GM18861 (cell line): ENCODE measurements around the gene NUP214.
"Not testable (repeated sequence)": the region's sequence is repeated elsewhere in the genome, so short reads cannot be mapped to it uniquely, and the experiment has no call there.

ENCODE experiments used
- ATAC-seq: cut with Tn5 transposase; IDR thresholded peaks from one replicate; pipeline ENCODE4 v1.9.1; 2021; ENCODE audit not compliant: unreplicated experiment

The NUP214 gene

GRCh38 chr9:131096269-131097125 lies 28.9 kb upstream of the NUP214 start, which contains the start of gene AIF1L:
Gene AIF1L, plus strand, starts transcription at chr9:131096531. Its CDS starts 99 bp downstream, at chr9:131096630.
- no peak for ATAC-seq

GRCh38 chr9:131097126-131097947 lies 28.0 kb upstream of the NUP214 start:
- ATAC-seq, result no peak

- ATAC-seq, result no peak
These were observed 27.5 kb upstream of the NUP214 start for GRCh38 chr9:131097948-131098278.

GRCh38 chr9:131098391-131099101 lies 26.8 kb upstream of the NUP214 start:
- no peak for ATAC-seq

- ATAC-seq, result no peak
These were observed 26.2 kb upstream of the NUP214 start for GRCh38 chr9:131099102-131099606.

GRCh38 chr9:131099845-131100244 lies 25.5 kb upstream of the NUP214 start:
- not testable (repeated sequence) for ATAC-seq

- no peak for ATAC-seq
These were observed 24.9 kb upstream of the NUP214 start for GRCh38 chr9:131100445-131100844.

- no peak for ATAC-seq
These were observed 24.0 kb upstream of the NUP214 start for GRCh38 chr9:131101207-131101964.

GRCh38 chr9:131103024-131103423 lies 22.4 kb upstream of the NUP214 start:
- ATAC-seq, result no peak

- no peak for ATAC-seq
These were observed 21.9 kb upstream of the NUP214 start for GRCh38 chr9:131103535-131103934.

GRCh38 chr9:131104016-131104740 lies 21.2 kb upstream of the NUP214 start:
- ATAC-seq, result no peak

- ATAC-seq, result no peak
These were observed 19.4 kb upstream of the NUP214 start for GRCh38 chr9:131105952-131106351.

GRCh38 chr9:131107760-131108159 lies 17.6 kb upstream of the NUP214 start:
- ATAC-seq, result no peak

GRCh38 chr9:131111186-131111853 lies 14.1 kb upstream of the NUP214 start:
- no peak for ATAC-seq

- ATAC-seq, result no peak
These were observed 13.5 kb upstream of the NUP214 start for GRCh38 chr9:131111854-131112311.

GRCh38 chr9:131112374-131113154 lies 12.8 kb upstream of the NUP214 start:
- ATAC-seq, result no peak

GRCh38 chr9:131113655-131114054 lies 11.7 kb upstream of the NUP214 start:
- no peak for ATAC-seq

- ATAC-seq, result no peak
These were observed 11.3 kb upstream of the NUP214 start for GRCh38 chr9:131114084-131114535.
